ENCODE measurements around the gene MIA2.

The MIA2 gene

DNA sequence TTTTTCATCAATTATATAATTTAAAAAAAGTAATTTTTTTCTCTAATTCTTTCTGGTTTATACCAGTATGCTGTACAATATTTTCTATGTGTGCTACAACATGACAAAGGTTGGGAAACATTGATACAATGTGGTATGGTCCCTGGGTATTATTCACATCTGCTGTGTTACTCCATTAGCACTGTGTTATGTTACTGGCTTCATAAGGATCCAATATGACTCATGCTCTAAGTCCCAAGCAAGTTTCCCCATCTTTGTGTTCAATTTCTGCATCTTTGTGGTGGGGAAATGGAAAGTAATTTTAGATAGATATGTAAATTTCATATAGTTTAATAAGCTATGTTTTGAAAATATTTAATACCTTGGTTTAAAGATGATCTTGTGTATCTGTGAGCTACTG is 162.7 kb downstream of the MIA2 start:
- Histone ChIP-seq H3K4me1 (no peaks in the 10 kb centered on the region), H3K27me3 (no peaks in the 10 kb centered on the region), H3K4me3 (ENCODE audit: low read depth, low read length) (no peak overlapping the region), H3K36me3 (no peaks in the 10 kb centered on the region; the same call in 1 of the 2 replicates), H3K9me3 (no peaks in the 10 kb centered on the region)
- DNase-seq, result no peak
- TF ChIP-seq, protein P1, sequence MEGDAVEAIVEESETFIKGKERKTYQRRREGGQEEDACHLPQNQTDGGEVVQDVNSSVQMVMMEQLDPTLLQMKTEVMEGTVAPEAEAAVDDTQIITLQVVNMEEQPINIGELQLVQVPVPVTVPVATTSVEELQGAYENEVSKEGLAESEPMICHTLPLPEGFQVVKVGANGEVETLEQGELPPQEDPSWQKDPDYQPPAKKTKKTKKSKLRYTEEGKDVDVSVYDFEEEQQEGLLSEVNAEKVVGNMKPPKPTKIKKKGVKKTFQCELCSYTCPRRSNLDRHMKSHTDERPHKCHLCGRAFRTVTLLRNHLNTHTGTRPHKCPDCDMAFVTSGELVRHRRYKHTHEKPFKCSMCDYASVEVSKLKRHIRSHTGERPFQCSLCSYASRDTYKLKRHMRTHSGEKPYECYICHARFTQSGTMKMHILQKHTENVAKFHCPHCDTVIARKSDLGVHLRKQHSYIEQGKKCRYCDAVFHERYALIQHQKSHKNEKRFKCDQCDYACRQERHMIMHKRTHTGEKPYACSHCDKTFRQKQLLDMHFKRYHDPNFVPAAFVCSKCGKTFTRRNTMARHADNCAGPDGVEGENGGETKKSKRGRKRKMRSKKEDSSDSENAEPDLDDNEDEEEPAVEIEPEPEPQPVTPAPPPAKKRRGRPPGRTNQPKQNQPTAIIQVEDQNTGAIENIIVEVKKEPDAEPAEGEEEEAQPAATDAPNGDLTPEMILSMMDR (IDR thresholded peaks at IDR 0.05; ENCODE audit: low read depth, low read length), result no peak

DNA sequence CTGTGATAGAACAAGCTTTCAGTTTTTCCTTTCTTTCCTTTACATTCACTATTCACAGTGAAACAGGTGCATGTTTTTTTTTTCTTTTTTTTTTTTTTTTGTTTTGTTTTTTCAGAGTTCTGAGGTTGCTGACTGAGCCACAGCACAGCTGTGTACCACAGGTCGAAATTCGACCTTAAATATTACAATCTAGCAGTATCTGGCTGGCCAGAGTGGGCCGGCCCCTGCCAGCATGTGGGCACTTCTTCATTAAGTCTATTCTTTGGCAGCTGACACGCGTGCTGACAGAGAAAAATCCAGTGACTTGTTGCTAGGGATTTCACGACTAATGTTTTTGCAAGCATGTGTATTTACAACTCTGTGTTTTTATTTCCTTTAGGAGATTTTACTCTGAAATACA is 164.7 kb downstream of the MIA2 start:
- no peaks in the 10 kb centered on the region for H3K4me1 ChIP-seq
- no peak for DNase-seq
- H3K27me3 ChIP-seq, result no peaks in the 10 kb centered on the region
- H3K4me3 ChIP-seq (ENCODE audit: low read depth, low read length), result no peak overlapping the region
- H3K9me3 ChIP-seq, result no peaks in the 10 kb centered on the region
- TF ChIP-seq, protein P1 (IDR thresholded peaks at IDR 0.05; ENCODE audit: low read depth, low read length), result no peak
- H3K36me3 ChIP-seq, result no peaks in the 10 kb centered on the region; the same call in 1 of the 2 replicates

DNA sequence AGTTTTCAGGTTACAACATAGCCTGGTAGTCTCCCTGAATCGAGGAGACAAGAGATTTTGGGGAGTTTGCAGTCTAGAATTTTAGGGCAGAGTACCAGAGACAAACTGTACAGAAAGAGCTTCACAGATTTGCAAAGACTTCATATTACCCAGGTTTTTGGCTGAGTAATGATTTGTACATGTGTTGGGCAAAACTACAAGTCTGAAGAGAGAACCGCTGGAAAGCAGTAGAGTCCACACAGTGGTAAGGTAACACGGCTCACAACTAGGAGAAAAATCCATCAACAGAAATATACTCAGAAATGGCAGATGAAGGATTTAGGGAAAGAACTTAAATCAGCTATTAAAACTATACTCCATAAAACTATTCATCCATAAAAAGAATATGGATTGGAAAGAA is 172.8 kb downstream of the MIA2 start:
- DNase-seq, result no peak
- Histone ChIP-seq H3K9me3 (no peaks in the 10 kb centered on the region), H3K36me3 (no peaks in the 10 kb centered on the region; the same call in 1 of the 2 replicates), H3K4me3 (ENCODE audit: low read depth, low read length) (no peak overlapping the region), H3K27me3 (no peaks in the 10 kb centered on the region), H3K4me1 (no peaks in the 10 kb centered on the region)
- TF ChIP-seq, protein P1 (IDR thresholded peaks at IDR 0.05; ENCODE audit: low read depth, low read length), result no peak

DNA sequence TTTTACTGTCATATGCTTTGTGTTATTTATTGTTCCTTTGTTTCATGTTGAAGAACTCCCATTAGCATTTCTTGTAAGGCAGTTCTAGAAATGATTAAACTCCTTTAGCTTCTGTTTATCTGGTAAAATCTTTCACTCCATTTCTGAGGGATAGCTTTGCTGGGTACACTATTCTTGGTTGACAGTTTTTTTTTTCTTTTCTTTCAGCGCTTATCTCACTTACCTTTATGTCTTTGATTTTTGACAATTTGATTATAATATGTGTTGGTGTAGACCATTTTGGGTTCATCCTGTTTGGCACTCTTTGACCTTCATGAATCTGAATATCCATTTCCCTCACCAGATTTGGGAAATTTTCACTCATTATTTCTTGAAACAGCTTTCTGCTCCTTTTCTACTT is 182.4 kb downstream of the MIA2 start:
- TF ChIP-seq, protein P1 (IDR thresholded peaks at IDR 0.05; ENCODE audit: low read depth, low read length), result no peak
- Histone ChIP-seq H3K4me1 (peaks cover 4% of the 10 kb centered on the region), H3K4me3 (ENCODE audit: low read depth, low read length) (no peak overlapping the region), H3K36me3 (no peaks in the 10 kb centered on the region), H3K27me3 (no peaks in the 10 kb centered on the region), H3K9me3 (no peaks in the 10 kb centered on the region)
- no peak for DNase-seq

DNA sequence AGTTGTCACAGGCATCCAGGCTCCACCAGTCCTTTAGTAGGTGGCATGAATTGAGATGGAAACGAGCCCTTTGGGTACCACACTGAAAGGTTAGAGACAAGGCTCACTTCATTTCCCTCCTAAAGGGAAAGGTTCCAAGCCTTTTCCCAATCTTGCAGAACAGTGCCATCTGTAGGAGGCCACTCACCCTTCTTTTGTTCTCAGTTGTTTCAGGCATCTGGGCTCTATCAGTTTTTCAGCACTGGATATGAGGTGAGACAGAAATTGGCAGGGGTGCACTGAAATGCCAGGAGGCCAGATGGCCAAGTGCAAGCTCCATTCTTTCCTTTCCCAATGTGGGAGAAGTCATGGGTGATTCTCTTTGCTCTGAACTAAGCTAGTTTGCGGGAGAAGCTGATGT is 183.3 kb downstream of the MIA2 start:
- Histone ChIP-seq H3K4me3 (ENCODE audit: low read depth, low read length) (no peak overlapping the region), H3K4me1 (peaks cover 4% of the 10 kb centered on the region), H3K36me3 (no peaks in the 10 kb centered on the region), H3K9me3 (no peaks in the 10 kb centered on the region), H3K27me3 (no peaks in the 10 kb centered on the region)
- DNase-seq, result peak; percentile 49
- TF ChIP-seq, protein P1 (IDR thresholded peaks at IDR 0.05; ENCODE audit: low read depth, low read length), result peak; percentile 71

DNA sequence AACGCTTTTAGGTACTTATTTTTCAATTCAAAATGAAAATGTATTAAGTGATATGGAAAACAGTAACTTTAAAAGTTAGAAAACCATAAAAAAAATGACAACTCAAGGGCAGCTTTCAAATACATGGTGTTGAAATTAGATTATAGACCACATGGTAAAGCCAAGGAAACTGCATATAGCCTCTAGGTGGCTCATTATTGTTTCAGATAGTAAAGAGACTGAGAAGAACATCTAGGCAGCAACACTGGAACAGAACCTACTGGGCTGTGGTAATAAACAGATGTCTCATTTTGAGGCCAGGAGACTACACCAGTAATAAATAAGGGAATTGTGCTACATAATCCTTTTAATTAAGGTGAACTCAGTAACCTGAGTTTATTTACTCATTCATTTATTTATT is 185.6 kb downstream of the MIA2 start:
- Histone ChIP-seq H3K27me3 (no peaks in the 10 kb centered on the region), H3K9me3 (no peaks in the 10 kb centered on the region), H3K4me1 (peaks cover 4% of the 10 kb centered on the region), H3K36me3 (no peaks in the 10 kb centered on the region), H3K4me3 (ENCODE audit: low read depth, low read length) (no peak overlapping the region)
- DNase-seq, result no peak
- TF ChIP-seq, protein P1 (IDR thresholded peaks at IDR 0.05; ENCODE audit: low read depth, low read length), result peak; percentile 33

All from BE2C (cell line).